ENCODE results near the gene MED25. TPM values are rescaled to one million over a fixed set of nuclear protein-coding genes. Genes with fewer than 3 reads are reported as not detected.

Gene MED25
- total RNA-seq, 1 experiment from 2014 or later: 16.1 TPM

Other genes with a start within 250 kb of the MED25 start
- gene NOSIP, start 237.7 kb upstream of the MED25 start, total RNA-seq (2014; rRNA removed; shearing (Covaris generic)): 95.7 and 114 TPM in 2 replicates
- gene PRRG2, start 237.0 kb upstream of the MED25 start, total RNA-seq (2014; rRNA removed; shearing (Covaris generic)): 0.56 TPM in 1 of 2 replicates, not detected in the other
- gene PRR12, start 227.1 kb upstream of the MED25 start, total RNA-seq (2014; rRNA removed; shearing (Covaris generic)): 0.99 and 1.0 TPM in 2 replicates
- 21.5 and 22.7 TPM in 2 replicates for gene RRAS, start 178.1 kb upstream of the MED25 start, total RNA-seq (2014; rRNA removed; shearing (Covaris generic))
- gene SCAF1, start 176.1 kb upstream of the MED25 start, total RNA-seq (2014; rRNA removed; shearing (Covaris generic)): 13.9 and 17.5 TPM in 2 replicates
- 123 and 133 TPM in 2 replicates for gene IRF3, start 152.4 kb upstream of the MED25 start, total RNA-seq (2014; rRNA removed; shearing (Covaris generic))
- 9.0 and 14.8 TPM in 2 replicates for gene BCL2L12, start 152.4 kb upstream of the MED25 start, total RNA-seq (2014; rRNA removed; shearing (Covaris generic))
- 629 and 716 TPM in 2 replicates for gene PRMT1, start 141.0 kb upstream of the MED25 start, total RNA-seq (2014; rRNA removed; shearing (Covaris generic))
- 0.08 and 1.4 TPM in 2 replicates for gene ADM5, start 128.7 kb upstream of the MED25 start, total RNA-seq (2014; rRNA removed; shearing (Covaris generic))
- gene CPT1C, start 127.2 kb upstream of the MED25 start, total RNA-seq (2014; rRNA removed; shearing (Covaris generic)): 1.6 and 2.6 TPM in 2 replicates
- gene TSKS, start 55.0 kb upstream of the MED25 start, total RNA-seq (2014; rRNA removed; shearing (Covaris generic)): not detected in 2 replicates
- gene AP2A1, start 51.3 kb upstream of the MED25 start, total RNA-seq (2014; rRNA removed; shearing (Covaris generic)): 55.5 and 61.1 TPM in 2 replicates
- gene FUZ, start 5.0 kb upstream of the MED25 start, total RNA-seq (2014; rRNA removed; shearing (Covaris generic)): 26.2 and 31.7 TPM in 2 replicates
- 99.9 and 101 TPM in 2 replicates for gene PTOV1, start 32.9 kb downstream of the MED25 start, total RNA-seq (2014; rRNA removed; shearing (Covaris generic))
- 20.5 and 22.7 TPM in 2 replicates for gene PNKP, start 49.3 kb downstream of the MED25 start, total RNA-seq (2014; rRNA removed; shearing (Covaris generic))
- gene AKT1S1, start 59.1 kb downstream of the MED25 start, total RNA-seq (2014; rRNA removed; shearing (Covaris generic)): 12.8 and 13.4 TPM in 2 replicates
- gene TBC1D17, start 59.4 kb downstream of the MED25 start, total RNA-seq (2014; rRNA removed; shearing (Covaris generic)): 2.6 and 6.8 TPM in 2 replicates
- 0.15 TPM in 1 of 2 replicates, not detected in the other for gene IL4I1, start 78.6 kb downstream of the MED25 start, total RNA-seq (2014; rRNA removed; shearing (Covaris generic))
- gene ATF5, start 110.9 kb downstream of the MED25 start, total RNA-seq (2014; rRNA removed; shearing (Covaris generic)): 16.0 and 19.0 TPM in 2 replicates
- 52.1 and 62.4 TPM in 2 replicates for gene NUP62, start 111.2 kb downstream of the MED25 start, total RNA-seq (2014; rRNA removed; shearing (Covaris generic))
- gene SIGLEC11, start 142.9 kb downstream of the MED25 start, total RNA-seq (2014; rRNA removed; shearing (Covaris generic)): not detected in 2 replicates
- 32.5 and 35.6 TPM in 2 replicates for gene VRK3, start 207.1 kb downstream of the MED25 start, total RNA-seq (2014; rRNA removed; shearing (Covaris generic))
- 15.8 and 17.4 TPM in 2 replicates for gene ZNF473, start 207.7 kb downstream of the MED25 start, total RNA-seq (2014; rRNA removed; shearing (Covaris generic))

All from H4 (cell line).